GM21786 (cell line): ENCODE data around the gene NTSR1.

ENCODE experiments used
- ATAC-seq: cut with Tn5 transposase; IDR thresholded peaks from one replicate; pipeline ENCODE4 v1.9.1; 2021; ENCODE audit not compliant: unreplicated experiment

NTSR1 gene

DNA sequence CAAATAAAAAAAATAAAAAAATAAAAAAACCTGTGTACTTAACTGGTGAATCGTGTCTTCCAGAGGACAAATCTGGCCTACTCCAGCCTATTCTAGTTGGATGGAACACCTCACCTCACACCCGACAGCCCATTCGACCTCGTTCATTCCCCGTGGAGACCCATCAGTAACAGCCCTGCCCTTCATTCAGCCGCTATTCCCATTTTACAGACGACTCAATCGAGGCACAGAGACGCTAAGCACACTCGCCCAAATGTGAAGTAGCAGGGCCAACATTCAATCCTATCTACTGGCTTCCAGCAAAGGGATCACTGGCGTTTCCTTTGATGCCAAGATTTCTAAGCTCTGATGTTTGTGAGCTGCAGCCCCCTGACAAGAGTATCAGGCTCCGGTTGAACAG is 1.8 kb upstream of the NTSR1 start:
- no peak for ATAC-seq

DNA sequence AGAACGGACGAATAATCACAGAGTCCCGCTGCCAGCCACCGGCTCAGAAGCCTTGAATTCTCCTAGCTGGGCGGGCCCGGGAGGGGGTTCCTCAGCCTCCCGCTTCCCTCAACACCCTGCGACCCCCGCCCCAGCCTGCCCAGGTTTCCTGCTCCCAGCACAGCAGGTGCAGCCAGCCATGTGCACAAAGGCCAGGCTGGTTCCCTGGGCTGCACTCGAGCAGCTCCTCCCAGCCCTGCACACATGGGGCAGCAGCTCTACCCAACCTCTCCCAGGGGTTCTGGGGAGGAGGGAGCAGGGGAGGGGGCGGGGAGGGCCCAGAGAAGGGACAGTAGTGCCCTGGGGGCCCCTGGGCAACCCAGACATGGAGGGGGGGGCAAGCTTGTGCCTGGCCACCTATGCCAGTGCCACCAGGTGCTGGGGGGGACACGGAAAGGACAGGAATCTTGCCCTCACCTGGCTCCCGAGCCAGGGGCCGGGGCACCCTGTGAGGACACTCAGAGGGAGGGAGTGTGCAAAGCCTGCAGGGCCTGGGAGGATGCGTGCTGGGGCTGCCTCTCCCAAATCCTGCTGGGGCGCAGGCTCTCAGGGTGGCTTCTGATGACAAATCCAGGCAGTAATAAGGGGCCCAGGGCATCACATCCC is 1.2 kb upstream of the NTSR1 start:
- no peak for ATAC-seq

DNA sequence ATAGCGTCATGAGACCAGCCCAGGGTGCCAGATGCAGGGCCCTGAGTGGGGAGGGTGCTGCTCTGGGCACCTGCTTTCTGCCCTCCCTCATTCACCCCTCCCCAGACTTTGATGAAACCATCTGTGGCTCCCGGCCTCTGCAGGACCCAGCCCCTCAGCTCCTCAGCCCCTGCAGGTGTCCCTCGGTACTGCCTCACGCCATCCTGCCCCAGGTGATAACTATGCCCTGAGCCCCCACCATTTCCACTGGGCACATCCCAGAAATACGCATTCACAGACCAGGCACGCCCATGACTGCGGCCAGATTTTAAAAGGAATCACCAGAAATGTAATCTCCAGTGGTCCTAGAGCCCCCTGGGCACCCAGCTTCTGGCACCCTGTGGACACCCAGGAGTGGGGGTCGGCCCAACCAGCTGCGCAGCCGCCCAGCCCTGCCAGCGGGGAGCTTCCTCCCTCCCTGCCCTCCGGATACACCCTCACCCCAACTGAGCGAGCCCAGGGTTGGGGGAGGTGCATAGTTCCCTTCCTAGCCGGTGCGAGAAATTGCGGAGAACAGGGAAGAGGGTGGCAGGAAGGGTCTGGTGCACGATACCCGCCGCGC is 615 bp upstream of the NTSR1 start:
- no peak for ATAC-seq

DNA sequence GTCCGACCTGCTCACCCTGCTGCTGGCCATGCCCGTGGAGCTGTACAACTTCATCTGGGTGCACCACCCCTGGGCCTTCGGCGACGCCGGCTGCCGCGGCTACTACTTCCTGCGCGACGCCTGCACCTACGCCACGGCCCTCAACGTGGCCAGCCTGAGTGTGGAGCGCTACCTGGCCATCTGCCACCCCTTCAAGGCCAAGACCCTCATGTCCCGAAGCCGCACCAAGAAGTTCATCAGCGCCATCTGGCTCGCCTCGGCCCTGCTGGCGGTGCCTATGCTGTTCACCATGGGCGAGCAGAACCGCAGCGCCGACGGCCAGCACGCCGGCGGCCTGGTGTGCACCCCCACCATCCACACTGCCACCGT is 885 bp downstream of the NTSR1 start:
- ATAC-seq = no peak

DNA sequence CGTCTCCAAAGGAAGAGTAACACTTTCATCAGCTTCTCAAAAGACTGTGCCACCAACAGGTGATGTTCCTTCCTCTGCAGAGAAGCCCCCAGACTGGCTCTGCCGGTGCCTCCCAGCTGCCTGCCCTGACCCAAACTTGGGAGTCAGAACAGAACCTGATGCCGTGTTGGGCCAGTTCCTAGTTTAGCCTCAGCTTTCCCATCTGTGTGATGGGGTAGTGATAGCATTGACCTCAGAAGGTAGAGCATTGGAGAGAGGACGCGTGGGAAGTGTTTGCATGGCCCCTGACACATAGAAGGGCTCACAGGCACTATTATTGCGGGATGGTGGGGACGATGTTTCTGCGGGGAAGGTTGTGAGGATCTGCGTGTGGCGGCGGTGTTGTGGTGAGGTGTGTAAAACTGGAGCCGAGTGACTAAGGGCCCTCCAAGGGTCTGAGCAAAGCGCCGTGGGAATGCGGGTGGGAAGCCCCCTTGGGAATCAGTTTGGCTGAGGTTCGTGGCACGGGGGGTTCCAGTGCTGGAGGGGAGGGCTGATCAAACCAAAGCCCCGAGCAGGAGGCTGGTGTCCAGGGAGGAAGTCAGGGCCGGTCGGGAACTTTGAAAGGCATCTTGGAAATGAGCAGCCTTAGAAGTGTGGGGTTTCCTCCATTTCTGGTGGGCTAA is 1.7 kb downstream of the NTSR1 start:
- ATAC-seq = no peak

DNA sequence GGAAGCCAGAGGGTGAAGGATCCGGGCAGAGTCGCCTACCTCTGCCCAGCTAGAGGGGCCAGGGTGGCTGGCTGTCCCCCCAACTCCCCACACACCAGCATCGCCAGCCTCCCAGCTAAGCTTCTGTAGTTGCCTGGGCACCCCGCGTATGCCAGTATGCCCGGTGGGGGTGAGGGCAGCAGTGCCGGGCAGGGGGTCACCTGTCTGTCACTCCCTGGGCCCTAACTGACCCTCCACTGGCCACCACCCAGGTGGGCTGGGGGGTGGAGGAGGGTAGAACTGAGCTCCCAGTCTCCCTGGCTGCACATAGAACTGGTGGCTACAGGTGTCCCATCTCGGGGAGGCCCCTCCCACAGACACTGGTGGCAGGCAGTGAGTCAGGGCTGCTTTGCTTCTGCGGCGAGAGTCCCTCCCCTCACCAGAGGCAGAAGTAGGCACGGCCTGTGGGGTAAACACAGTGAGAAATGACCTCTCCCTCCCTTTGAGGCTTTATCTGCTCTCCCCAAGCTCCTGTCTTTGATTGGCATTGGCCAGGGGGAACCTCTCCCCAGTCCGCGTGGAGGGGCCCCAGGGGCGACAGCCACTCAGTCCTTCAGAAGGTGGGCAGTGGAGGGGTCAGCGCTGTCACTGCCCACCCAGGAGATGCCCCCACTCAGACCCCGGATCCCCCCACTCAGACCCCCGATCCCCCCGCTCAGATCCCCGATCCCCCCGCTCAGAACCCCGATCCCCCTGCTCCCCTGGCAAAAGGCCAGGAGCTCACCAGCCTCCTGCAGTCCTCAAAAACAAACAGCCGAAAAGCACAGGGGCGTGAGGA is 2.5 kb downstream of the NTSR1 start:
- no peak for ATAC-seq

DNA sequence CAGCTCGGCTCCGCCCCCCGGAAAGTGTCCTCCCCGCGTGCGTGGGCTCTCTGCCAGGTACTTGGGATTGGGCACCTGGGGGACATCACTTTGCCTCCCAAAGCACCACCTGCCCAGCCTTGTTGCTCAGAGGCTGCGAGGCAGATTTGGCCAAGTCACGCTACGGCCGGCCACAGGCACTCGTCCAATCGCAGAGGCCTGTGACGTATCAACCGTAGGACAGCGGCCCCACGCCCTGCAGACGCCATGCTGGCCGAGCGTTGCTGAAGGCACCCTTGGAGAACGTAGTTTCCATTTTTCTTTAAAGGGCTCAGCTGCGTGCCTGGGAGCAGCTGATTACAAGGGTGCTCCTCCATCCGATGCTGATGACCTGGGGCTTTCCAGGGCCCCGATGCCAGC is 3.1 kb downstream of the NTSR1 start:
- ATAC-seq = no peak

DNA sequence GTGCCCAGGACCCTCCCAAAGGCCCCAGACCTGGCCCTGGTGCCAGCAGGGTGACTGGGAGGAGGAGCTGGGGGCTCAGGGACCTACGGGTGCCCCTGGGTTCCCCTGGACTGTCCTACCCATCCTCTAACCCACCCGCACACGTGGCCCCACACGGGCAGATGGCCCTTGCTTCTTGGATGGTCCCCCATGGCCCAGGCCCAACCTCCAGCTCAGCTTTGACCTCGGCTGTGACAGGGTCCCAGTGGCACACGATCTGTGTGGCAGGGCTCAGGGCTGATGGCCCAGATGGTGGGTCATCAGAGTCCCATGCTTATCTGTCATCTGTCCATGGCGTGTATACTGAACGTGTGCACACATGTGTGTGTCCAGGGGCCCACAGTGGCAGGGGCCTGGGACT is 4.0 kb downstream of the NTSR1 start:
- ATAC-seq = no peak

DNA sequence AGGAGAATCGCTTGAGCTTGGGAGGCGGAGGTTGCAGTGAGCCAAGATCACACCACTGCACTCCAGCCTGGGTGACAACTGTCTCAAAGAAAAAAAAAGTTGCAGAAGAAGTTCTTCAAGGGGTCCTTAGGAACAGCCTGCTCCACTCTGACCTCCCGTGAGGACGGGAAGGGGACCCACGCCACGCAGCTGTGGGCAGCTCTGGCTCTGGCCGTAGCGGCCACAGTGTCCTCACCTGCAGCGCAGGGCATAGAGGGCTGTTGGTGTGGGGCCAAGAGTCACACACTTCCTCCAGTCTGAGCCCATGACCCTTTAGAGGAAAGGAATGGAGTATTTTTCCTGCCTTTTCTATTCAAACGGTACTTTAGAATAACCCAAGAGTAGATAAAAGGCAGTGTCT is 5.4 kb downstream of the NTSR1 start:
- no peak for ATAC-seq

DNA sequence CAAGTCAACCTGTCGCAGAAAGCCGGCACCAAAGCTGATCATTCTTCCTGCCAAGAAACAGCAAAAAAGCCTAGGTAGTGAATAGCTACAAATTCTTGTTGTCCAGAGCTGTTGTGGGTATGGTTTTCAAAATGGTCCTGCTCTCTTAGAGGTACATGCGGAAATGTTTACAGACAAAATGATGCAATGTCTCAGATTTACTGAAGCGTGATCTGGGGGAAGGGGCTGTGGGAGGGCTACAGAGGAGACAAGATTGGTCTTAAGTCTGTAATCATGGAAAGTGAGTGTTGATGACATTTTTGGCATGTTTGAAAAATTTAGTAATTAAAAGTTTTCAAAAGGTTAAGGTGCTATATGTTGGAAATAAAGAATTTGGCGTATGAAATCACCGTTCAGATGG is 6.2 kb downstream of the NTSR1 start:
- ATAC-seq = no peak

DNA sequence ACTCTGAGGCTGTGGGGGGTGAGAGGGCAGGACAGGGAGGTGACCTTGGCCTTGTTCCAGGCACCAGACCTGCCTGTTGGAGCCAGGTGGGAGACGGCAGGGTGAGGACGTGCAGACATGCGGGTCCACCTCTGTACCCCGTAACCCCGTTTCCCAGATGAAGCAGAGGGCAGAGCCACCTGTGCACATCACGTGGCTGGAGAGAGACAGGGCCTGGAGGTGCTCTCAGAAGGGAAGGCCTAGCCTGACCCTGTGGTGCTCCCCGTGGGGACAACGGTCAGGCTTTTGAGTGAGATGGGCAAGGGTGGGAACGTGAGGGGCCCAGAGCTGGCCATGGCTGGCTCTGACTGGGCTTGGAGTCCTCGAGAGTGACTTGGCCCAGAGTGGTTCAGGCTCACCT is 6.6 kb downstream of the NTSR1 start:
- ATAC-seq = no peak

DNA sequence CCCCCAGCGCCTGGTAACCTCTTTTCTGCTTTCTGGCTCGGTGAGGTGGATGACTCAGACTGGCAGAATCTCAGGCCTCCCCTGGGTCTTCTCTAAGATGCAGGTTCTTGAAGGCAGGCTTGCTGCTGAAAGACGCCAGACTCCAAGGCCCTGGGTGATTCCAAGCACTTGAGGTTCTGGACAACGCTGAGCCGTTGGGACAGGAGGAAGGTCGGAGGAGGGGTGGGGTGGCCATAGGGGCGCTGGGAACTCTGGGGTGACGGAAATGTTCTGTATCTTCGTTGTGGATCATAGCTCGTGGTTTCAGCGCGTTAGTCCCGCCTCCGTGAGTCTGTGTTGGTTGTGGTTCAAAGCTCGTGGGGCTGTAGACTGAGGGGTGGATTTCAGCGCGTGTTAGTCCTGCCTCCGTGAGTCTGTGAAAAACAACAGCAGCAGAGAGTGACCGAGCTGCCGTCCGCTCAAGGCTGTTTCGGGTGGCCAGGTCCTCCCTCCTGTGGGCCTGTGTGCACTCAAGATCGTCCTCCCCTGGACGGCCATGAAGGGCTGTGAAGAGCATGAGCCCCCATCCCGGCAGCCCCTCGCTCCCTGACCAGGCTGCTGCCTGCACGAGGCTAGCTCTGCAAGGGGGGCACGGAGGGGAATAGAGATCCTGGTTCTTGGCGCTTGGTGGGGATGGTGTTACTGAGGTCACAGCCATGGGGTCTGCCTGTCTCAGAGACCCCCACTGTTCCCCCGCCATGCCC is 7.7 kb downstream of the NTSR1 start:
- no peak for ATAC-seq

DNA sequence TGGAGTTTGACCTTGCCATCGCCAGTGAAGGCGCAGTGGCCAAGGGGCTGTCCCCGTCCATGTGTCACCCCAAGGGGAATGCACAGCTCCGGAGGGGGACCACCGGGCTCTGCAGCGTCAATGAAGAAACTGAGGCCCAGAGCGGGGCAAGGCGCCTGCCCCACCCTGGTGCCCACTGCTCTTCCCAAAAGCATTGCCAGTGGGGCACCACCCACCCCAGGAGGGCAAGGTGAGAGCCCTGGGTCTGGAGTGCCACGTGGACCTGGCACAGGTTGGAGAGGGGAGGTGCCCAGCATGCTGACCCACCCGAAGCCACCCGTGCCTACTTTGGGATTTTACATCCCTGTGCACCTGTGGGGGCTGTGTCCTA is 8.3 kb downstream of the NTSR1 start:
- ATAC-seq = no peak

DNA sequence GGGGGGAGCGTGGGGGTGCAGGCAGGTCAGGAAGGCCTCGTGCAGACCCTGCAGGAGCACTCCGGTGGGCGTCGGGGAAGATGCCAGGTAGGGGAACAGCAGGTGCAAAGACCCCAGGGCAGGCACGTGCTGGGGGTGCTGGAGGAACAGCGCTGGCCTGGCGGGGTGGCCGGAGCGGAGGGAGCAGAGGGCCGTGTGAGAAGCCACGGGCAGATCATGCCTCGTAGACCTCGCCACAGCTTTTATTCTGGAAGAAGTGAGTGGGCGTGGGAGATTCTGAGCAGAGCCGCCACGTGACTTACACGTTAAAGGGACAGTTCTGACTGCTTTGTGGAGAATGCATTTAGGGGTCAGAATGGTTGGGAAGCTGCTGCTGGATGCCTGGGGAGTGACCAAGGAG is 9.3 kb downstream of the NTSR1 start:
- no peak for ATAC-seq

DNA sequence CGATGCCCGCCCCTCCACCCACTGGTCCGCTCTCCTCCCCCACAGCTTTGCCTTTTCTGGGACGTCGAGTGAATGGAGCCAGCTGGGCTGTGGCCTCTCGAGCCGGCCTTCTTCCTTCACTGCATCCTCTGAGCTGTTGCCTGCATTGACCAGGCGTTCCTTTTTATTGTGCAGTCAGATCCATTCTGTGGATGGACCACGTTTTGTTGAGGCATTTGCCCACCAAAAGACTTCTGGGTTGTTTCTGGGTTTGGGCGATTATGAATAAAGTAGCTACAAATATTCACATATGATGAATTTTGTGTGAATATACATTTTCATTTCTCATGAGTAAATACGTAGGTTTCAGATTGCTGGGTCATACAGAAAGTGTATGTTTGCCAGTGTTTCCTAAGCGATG is 9.9 kb downstream of the NTSR1 start:
- ATAC-seq = no peak

DNA sequence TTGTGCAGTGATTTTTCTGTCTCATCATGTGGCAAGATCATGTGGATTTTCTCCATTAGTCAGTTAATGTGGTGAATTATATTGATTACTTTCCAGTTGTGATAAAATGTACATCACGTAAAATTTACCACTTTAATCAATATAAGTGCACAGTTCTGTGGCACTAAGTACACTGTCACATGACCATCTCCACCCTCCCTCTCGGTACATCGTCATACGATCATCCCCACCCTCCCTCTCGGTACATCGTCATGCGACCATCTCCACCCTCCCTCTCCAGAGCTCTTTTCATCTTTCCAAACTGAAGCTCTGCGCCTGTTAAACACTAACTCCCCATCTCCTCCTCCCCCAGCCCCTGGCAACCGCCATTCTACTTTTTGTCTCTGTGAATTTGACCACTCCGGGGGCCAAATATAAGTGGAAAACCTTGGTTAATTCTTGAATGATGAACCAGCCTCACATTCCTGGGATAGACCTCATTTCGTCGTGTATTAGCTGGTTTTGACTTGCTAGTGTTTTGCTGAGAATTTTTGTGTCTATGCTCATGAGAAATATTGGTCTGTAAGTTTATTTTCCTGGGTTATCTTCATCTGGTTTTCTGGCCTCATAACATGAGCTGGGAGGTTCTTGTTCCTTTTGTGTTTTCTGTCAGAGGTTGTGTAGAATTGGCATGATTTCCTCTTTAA is 10.8 kb downstream of the NTSR1 start:
- ATAC-seq = no peak

DNA sequence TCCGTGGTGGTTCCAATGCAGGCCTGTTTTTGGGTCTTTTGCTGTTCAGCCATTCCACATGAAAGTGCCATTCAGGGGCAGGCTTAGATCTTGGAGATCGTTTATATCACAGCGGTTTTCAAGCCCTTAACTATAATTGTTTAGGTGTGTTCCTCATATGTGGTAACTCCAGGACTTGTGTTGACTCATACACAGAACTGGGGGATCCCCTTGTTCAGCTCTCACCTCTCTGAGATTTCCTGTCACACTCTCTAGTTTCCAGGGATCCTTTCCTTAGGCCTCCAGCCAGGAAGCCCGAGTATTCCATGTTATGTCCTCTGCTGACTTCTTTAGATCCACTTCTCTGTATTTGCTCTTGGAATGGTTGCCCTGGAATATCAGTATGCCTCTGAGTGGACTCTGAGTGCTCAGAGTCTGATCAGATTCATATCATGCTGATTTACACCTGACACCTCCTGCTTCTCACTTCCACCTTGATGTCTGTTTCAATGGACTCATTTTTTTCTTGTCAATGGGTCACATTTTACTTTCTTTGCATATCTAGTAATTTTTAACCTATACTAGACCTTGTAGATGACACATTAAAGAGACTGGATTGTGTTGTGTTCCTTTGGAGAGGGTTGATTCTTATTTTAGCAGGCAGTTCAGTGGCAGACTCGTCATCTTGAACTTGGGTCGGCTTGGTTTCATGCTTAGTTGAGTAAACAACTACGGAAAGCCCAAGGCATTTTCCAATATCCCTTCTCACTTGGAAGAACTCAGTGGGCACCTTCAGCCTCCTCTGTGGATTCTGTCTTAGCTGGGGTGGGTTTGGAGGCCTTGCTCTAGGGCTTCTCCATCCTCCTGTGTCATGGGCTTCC is 13.1 kb downstream of the NTSR1 start:
- ATAC-seq = no peak

DNA sequence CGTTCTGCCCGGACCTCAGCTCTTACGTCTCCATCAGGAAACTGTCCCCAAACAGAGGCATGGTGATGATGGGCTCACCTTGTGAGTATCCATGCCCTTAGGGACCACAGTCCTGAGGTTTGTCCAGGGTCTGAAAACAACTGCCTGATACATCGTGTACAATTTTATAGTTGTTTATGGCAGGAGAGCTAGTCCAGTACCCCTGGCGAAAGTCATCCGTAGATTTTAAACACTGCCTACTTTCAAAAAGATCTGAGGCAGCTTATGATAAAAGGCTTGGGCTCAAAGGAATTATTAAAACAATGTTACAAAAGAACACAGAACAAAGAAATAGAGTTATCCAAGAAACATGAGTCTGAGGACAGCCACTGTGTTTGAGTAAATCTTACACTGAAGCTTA is 14.0 kb downstream of the NTSR1 start:
- no peak for ATAC-seq

DNA sequence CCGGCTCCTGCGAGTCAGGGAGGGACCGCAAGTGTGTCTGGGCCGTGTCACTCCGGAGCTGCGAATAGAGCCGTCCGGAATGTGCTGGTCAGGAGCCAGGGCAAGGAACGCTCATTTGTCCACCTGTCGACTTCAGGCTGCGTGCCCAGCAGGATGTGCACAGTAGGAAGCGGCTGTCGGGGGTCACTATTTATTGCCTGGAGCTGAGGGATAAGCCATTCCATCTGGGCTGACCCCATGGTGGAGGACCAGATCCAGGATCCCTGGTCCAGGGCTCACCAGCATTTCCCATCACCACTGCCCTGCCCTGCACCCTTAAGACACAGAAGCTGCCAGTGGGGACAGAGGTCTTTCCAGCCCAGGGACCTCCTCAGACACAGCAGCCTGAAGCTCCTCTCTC is 14.7 kb downstream of the NTSR1 start:
- no peak for ATAC-seq
